Measurements from ENCODE around the gene MTMR11. TPM values are rescaled to one million over a fixed set of nuclear protein-coding genes. Genes with fewer than 3 reads are reported as not detected.

Gene MTMR11
- total and polyA plus RNA-seq, 2 of the 13 experiments (the other 11 are each of a cell fraction or from before 2014, with no cell fraction given) = 0.49 to 2.8 TPM

DNA sequence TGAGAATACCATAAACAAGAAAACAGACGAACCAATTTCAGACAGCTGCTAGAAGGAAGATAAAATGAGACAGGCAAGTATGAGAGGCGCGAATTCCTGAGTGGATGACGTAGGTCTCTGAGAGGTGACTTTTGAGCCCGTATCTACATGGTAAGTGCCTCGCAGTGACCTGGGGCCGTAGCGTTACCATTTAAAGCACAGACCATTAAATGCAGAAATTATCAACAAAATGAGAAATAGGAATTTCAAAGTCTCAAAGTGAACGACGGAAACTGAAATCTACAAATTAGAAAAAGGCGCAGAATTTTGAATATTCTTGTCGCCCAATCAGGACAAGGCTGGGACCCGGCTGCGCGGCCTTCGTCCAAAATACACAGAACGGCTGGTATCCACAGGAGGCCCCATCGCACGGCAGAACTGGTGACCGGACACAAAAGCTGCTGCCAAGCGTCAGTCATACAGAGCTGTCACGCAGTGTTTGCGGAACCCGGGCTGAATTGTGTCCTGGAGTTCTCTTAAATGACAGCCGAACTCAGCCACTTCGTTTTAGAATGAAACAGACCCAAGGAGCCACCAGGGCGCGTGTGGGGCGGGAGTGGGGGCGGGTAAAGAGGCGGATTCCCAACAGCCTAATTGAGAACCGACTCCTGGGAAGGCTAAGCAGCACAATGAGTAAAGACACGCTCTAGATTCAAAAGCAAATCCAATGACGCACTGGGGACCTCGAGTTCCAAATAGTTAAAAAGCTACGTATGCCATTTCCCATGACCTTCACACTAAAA is 51.1 kb downstream of the MTMR11 start (continued):
- TF ChIP-seq TCF7 (IDR thresholded peaks at IDR 0.05; ENCODE audit: low read depth) = no peak
- TF ChIP-seq SRF (IDR thresholded peaks at IDR 0.05; ENCODE audit: low read depth, low read length) = no peak
- no peak for TF ChIP-seq ZNF3 (CRISPR knock-in tag; IDR thresholded peaks at IDR 0.05)
- no peak for TF ChIP-seq NBN (conservative IDR thresholded peaks at IDR 0.05)
- TF ChIP-seq SP140L (CRISPR knock-in tag; IDR thresholded peaks at IDR 0.05; ENCODE audit: borderline replicate concordance) = no peak
- no peak for TF ChIP-seq ZNF337 (CRISPR knock-in tag; IDR thresholded peaks at IDR 0.05; ENCODE audit: borderline replicate concordance, low read depth)
- no peak for TF ChIP-seq BRD4 (CRISPR knock-in tag; IDR thresholded peaks at IDR 0.05)
- TF ChIP-seq, protein P1, sequence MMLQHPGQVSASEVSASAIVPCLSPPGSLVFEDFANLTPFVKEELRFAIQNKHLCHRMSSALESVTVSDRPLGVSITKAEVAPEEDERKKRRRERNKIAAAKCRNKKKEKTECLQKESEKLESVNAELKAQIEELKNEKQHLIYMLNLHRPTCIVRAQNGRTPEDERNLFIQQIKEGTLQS (CRISPR knock-in tag; IDR thresholded peaks at IDR 0.05) = no peak
- no peak for TF ChIP-seq RAD51 (IDR thresholded peaks at IDR 0.05; ENCODE audit: borderline replicate concordance)
- no peak for TF ChIP-seq ZNF570 (CRISPR knock-in tag; IDR thresholded peaks at IDR 0.05; ENCODE audit: borderline replicate concordance)
- no peak for TF ChIP-seq ZNF407 (CRISPR knock-in tag; IDR thresholded peaks at IDR 0.05; ENCODE audit: not compliant biosample characterization)
- no peak; the same call in 1 of the 2 replicates for TF ChIP-seq HNRNPL (IDR thresholded peaks at IDR 0.05; ENCODE audit: low read depth, low read length)
- no peak for TF ChIP-seq ZNF318 (CRISPR knock-in tag; IDR thresholded peaks at IDR 0.05)
